ENCODE measurements around the gene RECQL5. TPM values are rescaled to one million over a fixed set of nuclear protein-coding genes. Genes with fewer than 3 reads are reported as not detected.

Gene RECQL5
- 16.7 and 40.0 TPM in 2 replicates for total RNA-seq (2014; rRNA removed; shearing (Covaris generic))

DNA sequence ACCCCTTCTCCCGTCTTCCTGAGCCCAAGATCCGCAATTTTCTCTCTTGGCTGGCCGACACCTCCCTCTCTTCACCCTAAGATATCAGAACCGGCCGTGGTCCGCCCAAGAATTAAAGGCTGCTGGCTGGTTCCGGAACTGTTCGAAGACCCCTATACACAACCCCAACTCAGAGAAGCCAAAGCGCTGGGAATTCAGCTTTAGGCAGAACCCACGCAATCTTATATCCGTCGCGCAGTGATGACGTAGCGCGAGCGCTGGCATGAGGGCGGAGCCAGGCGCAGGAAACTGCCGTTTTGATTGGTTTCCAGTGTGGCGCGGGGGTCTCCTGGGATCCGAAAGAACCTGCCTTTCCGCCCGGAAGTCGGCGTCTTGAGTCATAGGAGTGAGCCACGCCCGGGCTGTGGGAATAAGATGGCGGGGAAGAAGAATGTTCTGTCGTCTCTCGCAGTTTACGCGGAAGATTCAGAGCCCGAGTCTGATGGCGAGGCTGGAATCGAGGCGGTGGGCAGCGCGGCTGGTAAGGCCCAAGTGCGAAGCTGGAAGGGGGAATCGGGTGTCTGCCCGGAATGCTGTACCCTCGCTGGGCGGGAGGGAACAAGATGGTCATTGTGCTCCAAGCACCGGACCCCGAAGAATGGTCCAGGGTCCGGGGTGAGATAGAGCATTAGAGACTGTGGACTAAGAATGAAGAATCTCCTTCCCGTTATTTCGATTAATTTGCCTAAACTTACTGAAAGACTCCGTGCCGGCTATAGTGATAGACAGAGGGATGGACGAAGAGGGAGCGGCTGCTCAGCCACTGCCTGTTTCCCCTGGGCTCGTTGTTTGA, at the start of gene RECQL5, which contains the start of gene SAP30BP:
RECQL5 (minus strand) TSS at position 196 of the 832 bp plus-strand sequence. CDS start 597 bp downstream, outside the sequence.
SAP30BP (plus strand) TSS at position 380 of the 832 bp plus-strand sequence; CDS start at position 415, 35 bp downstream.
- in situ Hi-C loops (cut with HindIII; ENCODE audit: low sequenced_read_pairs): no loop called here
- peak; percentile 99 for DNase-seq (ENCODE audit: low spot score)

DNA sequence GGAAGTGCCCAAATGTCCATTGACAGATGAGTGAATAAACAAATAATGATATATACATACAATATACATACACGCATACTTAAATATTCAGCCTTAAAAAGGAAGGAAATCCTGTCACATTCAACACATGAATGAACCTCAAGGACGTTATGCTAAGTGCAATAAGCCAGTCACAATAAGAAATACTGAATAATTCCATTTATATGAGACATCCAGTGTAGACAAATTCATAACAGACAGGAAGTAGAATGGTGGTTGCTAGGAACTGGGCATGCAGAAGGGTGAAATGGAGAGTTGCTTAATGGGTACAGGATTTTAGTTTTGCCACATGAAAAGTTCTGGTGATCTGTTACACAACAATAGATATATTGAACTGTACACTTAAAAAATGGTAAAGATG, 45.5 kb upstream of the RECQL5 start:
- no peak for DNase-seq (ENCODE audit: low spot score)
- in situ Hi-C loops (cut with HindIII; ENCODE audit: low sequenced_read_pairs): no loop called here

DNA sequence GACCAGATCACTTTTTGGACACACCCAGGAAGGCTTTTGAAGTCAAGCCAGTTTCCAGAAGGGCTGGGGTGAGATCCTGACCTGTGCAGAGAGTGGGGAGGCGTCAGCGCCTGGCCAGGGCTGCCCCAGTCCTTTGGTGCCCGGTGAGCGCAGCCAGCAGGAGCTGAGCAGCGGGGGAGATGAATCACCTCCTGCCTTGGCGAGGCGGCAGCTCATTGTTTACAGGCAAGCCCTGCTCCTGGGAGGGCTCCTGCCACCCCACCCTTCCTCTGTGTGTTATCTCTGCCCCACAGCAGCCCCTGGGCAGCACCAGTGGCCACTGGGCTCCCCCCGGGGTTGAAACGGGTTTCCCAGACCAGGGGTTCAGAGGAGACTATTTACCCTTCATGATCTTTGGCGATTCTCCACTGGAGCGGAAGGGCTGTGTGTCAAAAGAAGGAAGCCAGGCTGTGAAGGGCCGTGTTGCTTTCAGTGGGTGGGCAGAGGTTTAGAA, 40.2 kb upstream of the RECQL5 start:
- in situ Hi-C loops (cut with HindIII; ENCODE audit: low sequenced_read_pairs): no loop called here

DNA sequence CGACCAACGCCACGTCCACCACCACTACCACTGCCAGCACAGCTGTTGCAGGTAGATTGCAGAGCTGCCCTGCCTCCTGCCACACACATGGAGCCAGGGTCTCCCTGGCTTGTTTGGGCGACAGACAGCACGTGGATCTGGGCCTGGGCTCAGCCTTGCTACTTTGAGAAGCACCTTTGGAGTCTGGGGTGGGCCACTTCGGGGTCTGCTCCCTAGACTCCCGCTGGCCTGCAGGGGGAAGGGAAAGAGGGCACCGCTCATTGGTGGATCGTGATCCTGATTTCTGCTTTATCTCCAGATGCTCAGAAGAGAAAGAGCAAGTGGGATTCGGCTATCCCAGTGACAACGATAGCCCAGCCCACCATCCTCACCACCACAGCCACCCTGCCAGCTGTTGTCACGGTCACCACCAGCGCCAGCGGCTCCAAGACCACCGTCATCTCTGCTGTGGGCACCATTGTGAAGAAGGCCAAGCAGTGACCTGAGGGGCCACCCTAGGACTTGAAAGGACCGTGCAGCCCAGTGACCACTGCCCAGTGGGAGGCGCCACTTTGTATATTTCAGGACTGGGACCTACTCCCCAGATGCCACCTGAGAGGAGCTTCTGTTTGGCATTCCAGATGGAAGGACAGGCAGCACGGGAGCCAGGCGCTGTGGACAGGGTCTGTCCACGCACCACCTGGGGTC, 39.2 kb upstream of the RECQL5 start:
- DNase-seq (ENCODE audit: low spot score): no peak
- in situ Hi-C loops (cut with HindIII; ENCODE audit: low sequenced_read_pairs): no loop called here

More for the DNA sequence above, 40.2 kb upstream of the RECQL5 start:
- DNase-seq (ENCODE audit: low spot score): no peak

DNA sequence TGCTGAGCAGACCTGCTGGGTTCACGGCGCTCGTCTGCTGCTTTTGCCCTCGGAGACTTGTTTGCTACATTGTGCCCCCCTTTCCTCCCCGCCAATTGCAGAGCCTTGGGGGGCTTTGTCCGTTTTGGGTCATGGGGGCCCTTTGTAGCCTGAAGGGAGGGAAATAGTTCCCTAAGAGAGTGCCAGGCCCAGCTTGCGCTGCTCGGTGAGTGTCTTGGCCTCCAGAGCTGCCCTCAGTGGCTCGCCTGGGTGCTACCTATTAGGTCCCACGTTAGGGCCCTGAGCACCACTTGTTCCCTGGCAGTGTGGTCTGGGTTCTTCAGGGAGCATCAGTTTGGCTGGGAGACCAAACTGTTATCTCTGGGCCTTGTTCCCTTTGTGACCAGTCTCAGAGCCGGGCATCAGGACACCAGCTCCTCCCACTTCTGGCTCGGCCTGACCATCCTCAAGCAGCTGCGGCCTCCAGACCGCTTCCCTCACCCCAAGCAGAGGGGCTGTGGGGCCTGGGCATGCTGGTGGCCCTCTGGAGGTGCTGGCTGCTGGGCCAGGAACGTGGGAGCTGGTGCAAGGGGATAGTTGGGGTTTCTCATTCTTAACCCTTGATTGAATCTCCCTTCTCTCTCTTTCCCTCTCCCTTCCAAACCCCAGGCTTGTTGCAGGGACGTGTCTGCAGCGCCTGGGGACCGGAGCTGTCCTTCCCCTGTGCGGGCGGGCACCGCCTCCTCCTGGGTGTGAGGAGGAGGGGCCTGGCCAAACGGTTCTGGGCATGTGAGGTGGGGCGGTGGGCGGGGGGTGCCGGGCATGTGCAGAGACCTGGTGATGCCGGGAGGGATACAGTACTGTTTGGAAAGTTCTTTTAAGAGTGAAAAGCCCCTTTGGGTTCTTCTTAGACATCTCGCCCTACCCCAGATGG, 38.3 kb upstream of the RECQL5 start:
- in situ Hi-C loops (cut with HindIII; ENCODE audit: low sequenced_read_pairs): no loop called here
- no peak for DNase-seq (ENCODE audit: low spot score)

DNA sequence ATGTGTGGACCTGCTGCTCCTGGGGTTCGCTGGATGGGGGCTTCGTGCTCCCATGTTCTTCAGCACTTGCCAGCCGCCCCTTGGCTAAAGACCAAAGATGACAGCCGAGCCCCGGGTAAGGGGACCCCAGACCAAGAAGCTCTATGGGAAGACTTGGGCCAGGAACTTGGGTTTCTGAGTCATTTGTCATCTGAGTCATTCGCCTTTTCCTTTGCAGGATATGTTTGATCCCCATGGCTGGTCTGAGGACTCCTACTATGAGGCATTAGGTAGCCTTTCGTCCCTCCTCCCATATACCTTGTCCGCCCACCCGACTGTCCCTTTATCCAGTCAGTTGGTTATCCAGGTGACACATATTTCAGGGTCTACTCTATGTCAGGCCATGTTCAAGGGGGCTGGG, 36.6 kb upstream of the RECQL5 start:
- DNase-seq (ENCODE audit: low spot score): no peak
- in situ Hi-C loops (cut with HindIII; ENCODE audit: low sequenced_read_pairs): no loop called here

DNA sequence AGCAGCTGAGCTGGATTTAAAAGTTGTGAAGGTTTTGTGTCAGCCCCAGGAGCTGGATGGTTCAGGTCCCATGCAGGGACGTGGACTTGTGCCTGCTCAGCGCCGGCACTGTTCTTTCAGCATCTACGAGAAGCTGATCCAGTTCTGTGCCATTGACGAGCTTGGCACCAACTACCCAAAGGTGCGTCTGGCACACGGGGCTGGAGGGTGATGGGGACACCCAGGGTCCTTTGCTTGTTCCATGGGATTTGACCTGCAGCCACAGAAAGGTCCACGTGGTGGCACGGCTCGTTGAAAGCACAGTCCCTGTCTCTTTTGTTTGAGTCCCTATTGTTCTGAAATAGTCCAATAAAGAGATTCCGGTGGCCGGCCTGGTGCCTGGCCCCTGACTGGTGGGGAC, 36.2 kb upstream of the RECQL5 start:
- no peak for DNase-seq (ENCODE audit: low spot score)
- in situ Hi-C loops (cut with HindIII; ENCODE audit: low sequenced_read_pairs): no loop called here

DNA sequence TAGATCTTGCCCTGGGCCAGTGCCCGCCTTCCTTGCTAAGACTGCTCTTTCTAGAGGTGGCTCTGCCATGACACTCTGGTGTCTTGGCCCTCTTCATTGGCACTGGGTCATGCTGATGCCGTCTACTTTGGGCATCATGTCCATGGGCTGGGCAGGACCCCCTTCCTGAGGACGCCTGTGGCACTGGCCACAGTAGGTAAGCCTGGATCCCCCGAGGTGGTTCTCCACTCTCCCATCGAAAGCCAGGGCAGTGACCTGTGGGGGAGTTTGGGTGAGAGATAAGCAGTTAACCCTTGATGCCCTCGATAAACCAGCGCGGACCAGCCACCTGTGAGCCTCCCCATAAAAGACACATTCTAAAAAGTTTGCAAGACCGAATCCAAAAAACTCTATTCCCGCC, 34.3 kb upstream of the RECQL5 start:
- in situ Hi-C loops (cut with HindIII; ENCODE audit: low sequenced_read_pairs): no loop called here
- no peak for DNase-seq (ENCODE audit: low spot score)

DNA sequence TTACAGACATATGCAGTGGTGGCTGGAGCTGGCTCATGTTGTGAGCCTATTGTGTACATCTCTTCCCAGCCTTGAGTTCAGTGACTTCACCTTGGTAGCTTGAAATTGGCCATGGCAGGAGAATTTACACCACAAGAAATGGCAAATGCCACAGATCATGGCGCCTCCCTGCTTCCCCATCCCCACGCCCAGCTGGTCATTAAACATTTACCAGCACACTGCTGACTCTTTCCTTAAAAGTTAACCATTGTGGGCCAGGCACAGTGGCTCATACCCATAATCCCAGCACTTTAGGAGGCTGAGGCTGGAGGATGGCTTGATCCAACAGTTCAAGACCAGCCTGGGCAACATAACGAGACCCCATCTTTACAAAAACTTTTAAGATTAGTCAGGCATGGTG, 31.7 kb upstream of the RECQL5 start:
- DNase-seq (ENCODE audit: low spot score): no peak
- in situ Hi-C loops (cut with HindIII; ENCODE audit: low sequenced_read_pairs): no loop called here

DNA sequence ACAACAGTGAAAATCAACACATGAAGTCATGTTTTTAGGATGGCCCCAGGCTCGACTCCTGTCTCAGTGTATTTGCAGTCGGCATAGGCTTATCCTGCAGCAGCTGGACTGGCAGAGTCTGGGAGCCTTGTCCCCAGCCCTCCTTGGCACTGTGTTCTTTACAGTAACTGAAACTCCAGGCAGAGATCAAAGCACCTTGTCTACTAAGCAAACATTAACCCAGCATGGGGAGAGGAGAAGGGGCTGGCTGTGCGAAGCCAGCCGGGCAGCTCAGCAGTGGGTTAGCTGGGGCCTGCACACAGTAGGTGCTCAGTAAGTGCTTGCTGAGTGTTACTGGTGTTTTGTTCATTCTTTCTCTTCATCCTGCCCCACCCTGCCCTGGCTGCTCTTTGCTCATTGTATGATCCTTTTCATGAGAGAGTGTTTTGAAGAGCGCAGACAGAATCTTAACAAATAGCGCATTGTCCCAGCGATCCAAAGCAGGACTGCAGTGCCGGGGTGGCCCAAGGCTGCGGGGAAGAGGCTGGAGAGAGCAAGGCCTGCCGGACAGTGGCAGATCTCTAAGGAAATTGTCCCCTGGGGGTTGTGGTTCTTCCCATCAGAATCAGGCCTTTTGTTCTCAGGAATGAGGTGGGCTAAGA, 30.8 kb upstream of the RECQL5 start:
- no peak for DNase-seq (ENCODE audit: low spot score)
- in situ Hi-C loops (cut with HindIII; ENCODE audit: low sequenced_read_pairs): no loop called here

DNA sequence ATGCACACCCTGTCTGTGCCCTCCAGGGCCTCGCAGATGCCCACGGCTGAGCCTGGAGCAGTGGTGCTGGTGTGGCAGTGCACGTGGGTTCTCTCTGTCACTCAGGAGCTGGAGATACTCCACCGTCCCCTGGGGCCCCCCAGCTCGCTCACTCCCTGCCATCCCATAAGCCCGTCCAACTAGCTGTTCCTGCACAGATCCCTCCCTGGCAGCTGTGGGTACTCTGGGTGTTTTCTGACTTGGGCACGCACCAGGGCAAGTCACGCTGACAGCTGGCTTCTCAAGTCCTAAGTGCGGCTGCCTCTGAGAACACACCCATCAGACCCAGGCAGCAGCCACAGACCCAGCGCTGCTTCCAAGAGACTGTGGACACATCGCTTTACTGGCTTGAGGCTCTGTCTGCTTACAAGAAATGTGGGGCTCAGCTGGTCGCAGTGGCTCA, 28.9 kb upstream of the RECQL5 start:
- in situ Hi-C loops (cut with HindIII; ENCODE audit: low sequenced_read_pairs): no loop called here
- DNase-seq (ENCODE audit: low spot score): no peak

DNA sequence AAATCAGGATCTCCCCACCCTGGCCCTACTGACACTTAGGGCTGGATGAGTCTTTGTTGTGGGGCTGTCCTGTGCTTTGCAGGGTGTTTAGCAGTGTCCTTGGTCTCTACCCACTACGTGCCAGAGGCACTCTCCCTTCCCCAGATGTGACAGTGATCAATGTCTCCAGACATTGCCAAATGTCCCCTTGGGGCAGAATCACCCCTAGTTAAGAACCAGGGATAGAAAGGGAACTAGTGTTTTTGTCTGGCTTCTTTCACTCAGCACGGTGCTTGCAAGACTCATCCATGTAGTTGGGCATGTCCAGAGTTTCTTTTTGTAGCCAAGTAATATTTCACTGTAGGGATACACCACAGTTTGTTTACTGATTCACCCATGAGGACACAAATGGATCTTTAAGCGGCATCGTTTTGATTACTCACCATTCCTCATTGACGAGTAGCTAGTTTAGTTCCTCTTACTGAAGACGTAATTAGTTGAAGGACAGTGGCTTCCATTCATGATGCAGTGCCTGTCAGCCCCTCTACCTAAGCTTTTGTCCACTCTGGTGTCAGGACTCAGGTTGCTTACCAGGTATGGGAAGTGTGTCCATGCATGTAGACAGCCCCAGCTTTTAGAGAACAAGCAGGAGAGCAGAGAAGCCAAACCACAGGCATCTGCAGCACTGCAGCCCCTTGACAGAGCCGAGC, 28.3 kb upstream of the RECQL5 start:
- no peak for DNase-seq (ENCODE audit: low spot score)

DNA sequence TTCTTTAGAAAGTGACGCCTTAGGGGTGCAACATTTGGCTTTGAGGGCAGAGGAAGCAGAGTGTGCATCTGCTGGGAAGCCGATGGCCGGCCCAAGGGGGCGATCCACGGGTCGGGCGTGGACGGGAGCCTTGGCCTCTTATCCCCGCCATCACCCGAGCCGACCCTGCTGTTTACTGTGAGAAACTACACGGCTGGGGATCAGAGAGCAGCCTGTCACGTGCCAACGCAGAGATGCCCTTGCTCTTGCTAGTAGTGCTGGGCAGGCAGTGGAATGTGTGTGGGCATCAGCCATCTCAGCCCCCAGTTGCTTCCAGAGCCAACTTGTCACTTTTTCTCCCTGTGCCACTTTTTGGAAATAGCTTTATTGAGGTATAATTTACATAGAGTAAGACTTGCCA, 27.6 kb upstream of the RECQL5 start:
- DNase-seq (ENCODE audit: low spot score): peak; percentile 66
- in situ Hi-C loops (cut with HindIII; ENCODE audit: low sequenced_read_pairs): no loop called here

More for the DNA sequence above, 28.3 kb upstream of the RECQL5 start:
- in situ Hi-C loops (cut with HindIII; ENCODE audit: low sequenced_read_pairs): no loop called here

DNA sequence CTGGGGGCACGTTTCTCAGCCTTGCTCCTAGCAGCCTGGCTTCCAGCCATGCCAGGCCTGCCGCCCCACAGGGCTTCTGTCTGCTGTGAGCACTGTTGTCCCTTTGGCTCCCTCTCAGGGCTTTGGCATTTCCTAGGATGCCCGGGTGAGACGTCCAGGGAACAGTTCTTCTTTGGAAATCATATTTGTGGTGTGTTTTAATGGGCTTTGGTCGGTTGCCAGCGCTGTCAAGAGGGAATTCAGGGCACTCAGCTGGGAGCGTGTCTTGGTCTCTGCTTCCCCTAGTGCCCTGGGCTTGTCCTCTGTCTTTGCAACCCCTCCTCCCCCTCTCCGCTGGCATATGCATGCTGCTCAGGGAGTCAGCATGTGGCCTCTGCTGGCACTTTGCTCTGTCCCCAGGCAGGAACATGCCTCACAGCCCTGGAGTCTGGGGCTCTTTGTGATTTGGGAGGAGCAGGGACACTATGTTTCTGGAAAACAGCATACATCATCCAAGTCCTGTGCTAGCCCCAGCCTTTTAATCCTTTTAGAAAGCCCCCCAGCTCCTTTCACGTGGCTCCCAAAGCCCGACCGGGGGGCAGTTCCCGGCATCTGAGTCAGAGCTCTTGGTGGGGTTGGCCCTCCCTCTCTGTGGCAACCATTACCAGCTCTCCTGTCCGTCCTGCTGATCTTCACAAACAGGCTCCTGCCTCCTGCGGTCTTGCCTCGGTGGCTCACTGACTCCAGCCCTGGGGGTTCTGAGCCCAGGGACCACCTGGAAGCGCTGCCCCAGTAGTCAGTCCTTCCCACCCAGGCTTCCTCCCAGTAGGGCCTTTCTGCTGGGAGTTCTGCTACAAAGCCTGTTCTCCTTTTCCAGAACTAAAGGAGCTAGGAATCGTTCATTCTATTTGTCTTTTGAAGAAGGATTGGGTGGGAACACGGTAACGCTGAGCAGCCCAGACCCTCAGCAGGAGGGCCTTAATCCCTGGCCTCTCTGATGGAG, 26.8 kb upstream of the RECQL5 start:
- in situ Hi-C loops (cut with HindIII; ENCODE audit: low sequenced_read_pairs): no loop called here
- DNase-seq (ENCODE audit: low spot score): peak; percentile 96

DNA sequence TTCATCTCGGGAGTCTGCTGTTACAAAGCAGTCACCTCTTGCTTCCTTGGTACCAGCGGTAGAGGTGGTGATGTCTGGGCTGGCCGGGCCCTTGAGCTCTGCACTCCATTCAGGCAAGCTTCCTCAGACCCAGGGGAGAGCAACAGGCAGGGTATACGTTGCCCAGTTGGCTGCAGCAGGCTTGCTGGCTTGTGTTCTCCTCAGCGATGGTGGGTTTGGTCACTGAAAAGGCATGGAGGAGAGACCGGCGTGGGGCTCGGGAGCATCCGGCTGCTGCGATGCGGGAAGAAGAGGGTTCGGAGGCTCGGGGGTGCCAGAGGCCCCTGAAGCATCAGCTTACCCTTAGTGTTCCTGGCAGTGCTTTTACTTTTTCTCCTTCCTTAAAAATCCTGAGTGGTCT, 26.0 kb upstream of the RECQL5 start:
- DNase-seq (ENCODE audit: low spot score): peak; percentile 70
- in situ Hi-C loops (cut with HindIII; ENCODE audit: low sequenced_read_pairs): no loop called here

DNA sequence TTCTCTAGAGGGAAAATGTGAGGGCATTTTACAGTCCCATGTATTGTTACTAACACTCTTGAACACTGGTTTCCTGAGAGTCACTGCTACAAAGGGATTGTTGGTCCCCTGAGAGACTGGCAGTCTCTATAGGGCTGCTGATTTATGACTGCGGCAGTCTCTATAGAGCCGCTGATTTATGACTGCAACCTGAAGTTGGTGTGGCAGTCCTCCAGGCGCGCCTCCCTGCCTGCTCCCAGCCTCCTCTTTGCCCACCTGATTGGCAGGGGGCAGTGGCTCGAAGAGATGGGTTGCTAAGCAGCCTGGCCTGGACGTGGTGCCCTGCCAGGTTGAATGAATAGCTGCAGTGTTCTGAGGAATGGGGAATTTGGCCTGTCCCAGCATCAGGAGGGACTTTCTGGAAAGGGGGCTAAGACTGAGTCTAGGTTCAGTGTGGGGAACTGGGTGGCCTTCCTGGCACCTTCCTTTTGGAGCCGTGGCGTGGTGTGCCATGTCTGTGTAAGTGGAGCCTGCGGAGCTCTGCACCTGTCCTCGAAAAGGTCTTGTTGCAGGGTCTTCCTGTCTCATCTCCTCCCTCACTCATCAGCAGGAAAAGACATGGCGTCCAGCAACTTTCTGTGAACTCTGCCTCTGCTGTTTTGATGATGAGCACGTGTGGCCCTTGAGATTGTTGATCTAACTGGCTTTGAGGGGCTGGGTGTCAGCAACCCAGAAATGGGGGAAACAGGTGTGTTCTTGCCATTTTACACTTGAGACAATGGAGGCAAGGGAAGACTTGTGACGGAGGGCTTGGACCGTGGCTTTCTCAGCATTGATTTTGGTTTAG, 25.1 kb upstream of the RECQL5 start:
- in situ Hi-C loops (cut with HindIII; ENCODE audit: low sequenced_read_pairs): no loop called here

More for the DNA sequence above, 25.1 kb upstream of the RECQL5 start:
- peak; percentile 45 for DNase-seq (ENCODE audit: low spot score)

All from G401 (cell line).